Adrenal gland (tissue), 5 donors: ENCODE results near the gene C1QTNF5.

Source experiments
- CTCF ChIP-seq, 6 experiments: fragments of 450-650 bp in 4 of 6; fragments of 200-600 bp in 2 of 6; sonication (generic) in 1 of 6; IDR thresholded peaks; 1 replicate in 5 of 6; 2 replicates in 1 of 6; pipeline versions ENCODE4 v1.5.1 to v1.8.0; 2016 to 2021; ENCODE audit warnings: antibody characterized with exemption in 6 of 6, mild to moderate bottlenecking in 2 of 6, moderate library complexity in 1 of 6
- POLR2A ChIP-seq, 2 donors: fragments of 450-650 bp; IDR thresholded peaks; one replicate each; pipeline ENCODE4 v1.6.1; 2017; ENCODE audit warnings: antibody characterized with exemption in 2 of 2, mild to moderate bottlenecking in 2 of 2, moderate library complexity in 1 of 2
- donor health status: DM: no; HTN: no; CAD: no.

GRCh38 chr11:119297938-119298337 is 42.7 kb downstream of the C1QTNF5 start:
- TF ChIP-seq CTCF (IDR thresholded peaks at IDR 0.05) (no peak), POLR2A (IDR thresholded peaks at IDR 0.05) (no peak)
